ENCODE measurements around the gene VDAC2.

VDAC2 gene

GRCh38 chr10:75254739-75255138, 44.1 kb downstream of the VDAC2 start:
- no peak for DNase-seq

- DNase-seq: no peak
Observed at GRCh38 chr10:75260990-75261389, 50.4 kb downstream of the VDAC2 start.

GRCh38 chr10:75261813-75262705, 51.5 kb downstream of the VDAC2 start:
- DNase-seq: no peak

GRCh38 chr10:75263806-75264205, 53.2 kb downstream of the VDAC2 start:
- no peak for DNase-seq

- no peak for DNase-seq
Observed at GRCh38 chr10:75265856-75266255, 55.3 kb downstream of the VDAC2 start.

- no peak for DNase-seq
Observed at GRCh38 chr10:75266945-75267344, 56.3 kb downstream of the VDAC2 start.

GRCh38 chr10:75269605-75270004, 59.0 kb downstream of the VDAC2 start:
- DNase-seq: no peak

- no peak for DNase-seq
Observed at GRCh38 chr10:75272094-75272493, 61.5 kb downstream of the VDAC2 start.

GRCh38 chr10:75272896-75273295, 62.3 kb downstream of the VDAC2 start:
- DNase-seq: no peak

GRCh38 chr10:75276069-75276872, 65.7 kb downstream of the VDAC2 start:
- DNase-seq: no peak

- no peak for DNase-seq
Observed at GRCh38 chr10:75280236-75280635, 69.6 kb downstream of the VDAC2 start.

Measured in hippocampal formation (tissue), 2 donors.